Muscle layer of duodenum (tissue), 2 donors: ENCODE results near the gene RUNX1.

Source experiments
- H3K27ac ChIP-seq: one replicate; pipeline ENCODE4 v1.7.0; 2013; ENCODE audit warnings: mild to moderate bottlenecking, low read length
- H3K27me3 ChIP-seq: one replicate; pipeline ENCODE4 v1.7.0; 2013; ENCODE audit warnings: low read depth, mild to moderate bottlenecking, control low read depth, low read length
- H3K36me3 ChIP-seq, 2 donors: one replicate each; pipeline ENCODE4 v1.7.0; 2013; ENCODE audit warnings: low read length in 2 of 2, control low read depth in 1 of 2, mild to moderate bottlenecking in 1 of 2; ENCODE audit not compliant: insufficient read depth in 2 of 2, control insufficient read depth in 1 of 2
- H3K4me1 ChIP-seq, 2 donors: one replicate each; pipeline ENCODE4 v1.7.0; 2013; ENCODE audit warnings: low read length in 2 of 2, mild to moderate bottlenecking in 2 of 2, control low read depth in 1 of 2, moderate library complexity in 1 of 2; ENCODE audit not compliant: insufficient read depth in 2 of 2, control insufficient read depth in 1 of 2
- H3K4me3 ChIP-seq, 2 donors: one replicate each; pipeline ENCODE4 v1.7.0; 2013; ENCODE audit warnings: low read length in 2 of 2, low read depth in 1 of 2, mild to moderate bottlenecking in 1 of 2
- H3K9me3 ChIP-seq, 2 donors: one replicate each; pipeline ENCODE4 v1.7.0; 2013; ENCODE audit warnings: low read length in 2 of 2, control low read depth in 1 of 2, mild to moderate bottlenecking in 1 of 2; ENCODE audit not compliant: control insufficient read depth in 1 of 2
- donor health status: healthy.

RUNX1 gene

DNA sequence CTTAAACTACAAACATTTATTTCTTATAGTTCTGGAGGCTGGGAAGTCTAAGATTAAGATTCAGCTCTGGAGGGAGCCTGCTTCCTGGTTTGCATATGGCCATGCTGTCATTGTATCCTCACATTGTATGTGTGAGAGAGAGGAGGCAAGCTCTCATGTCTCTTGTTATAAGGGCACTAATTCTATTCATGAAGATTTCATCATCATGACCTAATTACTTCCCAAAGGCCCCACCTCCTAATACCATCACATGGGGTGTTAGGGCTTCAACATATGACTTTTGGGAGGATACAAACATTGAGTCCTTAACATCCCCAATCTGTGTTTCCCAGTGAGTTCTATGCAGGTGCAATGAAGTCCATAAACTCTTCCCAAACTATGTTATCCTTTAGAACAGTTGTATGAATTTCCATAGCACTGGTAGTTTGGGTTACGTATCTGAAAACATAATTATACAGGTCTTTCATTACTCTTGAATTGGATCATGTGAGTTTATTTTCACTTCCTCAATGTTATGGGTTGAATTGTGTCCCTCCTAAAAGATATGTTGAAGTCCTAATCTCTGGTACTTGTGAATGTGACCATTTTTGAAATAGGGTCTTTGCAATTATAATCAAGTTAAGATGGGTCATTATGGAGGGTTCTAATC, 124.2 kb downstream of the RUNX1 start:
- Histone ChIP-seq H3K4me1 (no peaks in the 10 kb centered on the region), H3K36me3 (no peaks in the 10 kb centered on the region)

GRCh38 chr21:34924194-34924593, 124.9 kb downstream of the RUNX1 start:
- H3K9me3 ChIP-seq = no peaks in the 10 kb centered on the region
- no peaks in the 10 kb centered on the region for H3K4me1 ChIP-seq
- H3K4me3 ChIP-seq = no peak overlapping the region
- H3K27ac ChIP-seq = no peak overlapping the region
- no peaks in the 10 kb centered on the region for H3K27me3 ChIP-seq
- no peaks in the 10 kb centered on the region for H3K36me3 ChIP-seq

More for the DNA sequence above, 124.2 kb downstream of the RUNX1 start:
- Histone ChIP-seq H3K4me3 (no peak overlapping the region), H3K27ac (no peak overlapping the region), H3K27me3 (no peaks in the 10 kb centered on the region), H3K9me3 (no peaks in the 10 kb centered on the region)

DNA sequence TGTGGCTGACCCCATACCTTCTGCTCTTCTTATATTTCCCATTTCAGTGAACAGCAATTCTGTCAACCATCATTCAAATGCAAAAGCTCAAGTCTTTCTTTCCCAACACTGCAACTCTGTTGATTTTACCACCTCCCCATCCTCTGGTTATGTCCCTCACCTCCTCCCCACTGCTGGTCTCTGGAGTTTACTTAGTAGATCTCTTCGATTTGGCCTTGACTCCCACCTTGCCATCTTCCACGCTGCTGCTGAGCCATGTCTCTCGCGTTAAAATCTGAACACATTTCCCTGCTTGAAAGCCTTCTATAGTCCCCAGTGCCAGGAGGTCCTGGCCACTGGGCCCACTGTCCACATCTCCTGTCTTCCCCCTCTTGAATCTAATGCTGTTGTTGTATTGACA, 125.5 kb downstream of the RUNX1 start:
- no peak overlapping the region for H3K27ac ChIP-seq
- H3K4me3 ChIP-seq = no peak overlapping the region
- H3K27me3 ChIP-seq = no peaks in the 10 kb centered on the region
- no peaks in the 10 kb centered on the region for H3K36me3 ChIP-seq
- no peaks in the 10 kb centered on the region for H3K4me1 ChIP-seq
- no peaks in the 10 kb centered on the region for H3K9me3 ChIP-seq

- no peaks in the 10 kb centered on the region for H3K27me3 ChIP-seq
- H3K4me1 ChIP-seq = no peaks in the 10 kb centered on the region
- no peaks in the 10 kb centered on the region for H3K9me3 ChIP-seq
- no peak overlapping the region for H3K27ac ChIP-seq
- no peaks in the 10 kb centered on the region for H3K36me3 ChIP-seq
- H3K4me3 ChIP-seq = no peak overlapping the region
Observed at GRCh38 chr21:34923202-34923601, 125.9 kb downstream of the RUNX1 start.

DNA sequence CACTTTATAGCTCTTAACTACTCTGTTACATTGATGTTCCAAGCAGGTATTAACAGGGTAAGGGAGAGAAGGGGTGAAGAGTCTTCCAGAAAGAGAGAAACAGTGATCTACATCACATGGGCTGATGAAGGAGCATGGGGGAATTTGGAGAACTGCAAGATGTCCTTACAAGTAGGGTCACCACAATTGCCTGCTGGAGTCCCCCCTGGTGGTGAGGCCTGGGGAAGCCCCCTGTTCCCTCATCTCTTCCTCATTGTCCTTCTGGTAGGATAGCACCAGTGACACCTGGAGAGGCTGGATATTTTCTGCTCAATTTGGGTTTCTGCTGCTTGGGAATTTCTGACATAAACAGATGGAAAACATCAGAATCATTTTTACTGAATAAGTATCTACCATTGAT, 126.6 kb downstream of the RUNX1 start:
- H3K27ac ChIP-seq = no peak overlapping the region
- H3K4me3 ChIP-seq = no peak overlapping the region
- H3K4me1 ChIP-seq = no peaks in the 10 kb centered on the region
- no peaks in the 10 kb centered on the region for H3K27me3 ChIP-seq
- H3K36me3 ChIP-seq = no peaks in the 10 kb centered on the region
- no peaks in the 10 kb centered on the region for H3K9me3 ChIP-seq

- Histone ChIP-seq H3K4me3 (no peak overlapping the region), H3K27ac (no peak overlapping the region), H3K4me1 (no peaks in the 10 kb centered on the region), H3K27me3 (no peaks in the 10 kb centered on the region), H3K9me3 (no peaks in the 10 kb centered on the region), H3K36me3 (no peaks in the 10 kb centered on the region)
Observed at GRCh38 chr21:34921151-34921550, 128.0 kb downstream of the RUNX1 start.

DNA sequence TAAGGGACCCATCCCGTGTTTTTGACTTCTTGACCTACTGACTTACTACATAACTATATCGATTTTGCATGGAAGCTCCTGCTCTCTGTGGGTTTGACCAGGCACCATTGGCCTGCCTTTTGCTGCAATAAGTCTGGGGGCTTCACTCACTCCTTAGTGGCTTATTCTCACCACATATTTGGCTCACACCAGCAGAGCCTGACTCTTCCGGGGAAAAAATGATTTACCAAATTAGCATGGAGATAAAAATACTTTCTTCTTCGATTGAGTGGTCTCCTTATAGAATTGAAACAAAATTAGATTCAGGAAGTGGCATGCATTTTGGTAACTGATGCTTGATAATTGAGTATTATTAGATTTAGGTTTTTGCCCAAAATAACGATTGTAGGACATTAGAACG, 129.7 kb downstream of the RUNX1 start:
- H3K27me3 ChIP-seq = no peaks in the 10 kb centered on the region
- H3K36me3 ChIP-seq = no peaks in the 10 kb centered on the region
- H3K9me3 ChIP-seq = no peaks in the 10 kb centered on the region
- no peaks in the 10 kb centered on the region for H3K4me1 ChIP-seq
- no peak overlapping the region for H3K4me3 ChIP-seq
- no peak overlapping the region for H3K27ac ChIP-seq

DNA sequence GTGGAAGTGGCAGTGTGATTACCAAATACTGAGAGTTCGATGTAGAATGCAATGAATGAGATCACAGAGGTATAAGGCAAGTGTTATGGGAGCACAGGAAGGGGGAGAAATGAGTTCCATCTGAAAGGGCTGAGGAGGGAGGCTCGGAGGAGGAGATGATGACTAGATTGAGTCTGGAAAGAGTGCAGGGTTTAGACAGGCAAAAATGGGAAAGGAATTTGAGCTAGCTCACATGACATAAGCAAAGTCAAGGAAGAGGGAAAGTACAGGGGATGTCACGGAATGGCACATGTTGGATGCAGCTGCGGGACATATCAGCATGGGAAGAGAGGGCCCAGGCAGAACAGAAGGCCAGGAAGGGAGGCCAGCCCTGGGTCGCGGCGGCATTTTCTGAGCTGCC, 132.7 kb downstream of the RUNX1 start:
- Histone ChIP-seq H3K27ac (no peak overlapping the region), H3K9me3 (no peaks in the 10 kb centered on the region)

GRCh38 chr21:34915364-34915841, 133.7 kb downstream of the RUNX1 start:
- Histone ChIP-seq H3K4me1 (no peaks in the 10 kb centered on the region), H3K9me3 (no peaks in the 10 kb centered on the region), H3K27ac (no peak overlapping the region), H3K36me3 (no peaks in the 10 kb centered on the region), H3K4me3 (no peak overlapping the region), H3K27me3 (no peaks in the 10 kb centered on the region)

More for the DNA sequence above, 132.7 kb downstream of the RUNX1 start:
- H3K4me3 ChIP-seq = no peak overlapping the region
- no peaks in the 10 kb centered on the region for H3K36me3 ChIP-seq
- no peaks in the 10 kb centered on the region for H3K4me1 ChIP-seq
- no peaks in the 10 kb centered on the region for H3K27me3 ChIP-seq

GRCh38 chr21:34914239-34914638, 134.9 kb downstream of the RUNX1 start:
- H3K4me1 ChIP-seq = peaks cover 0 to 3% of the 10 kb centered on the region in 2 donors
- no peak overlapping the region for H3K27ac ChIP-seq
- H3K4me3 ChIP-seq = no peak overlapping the region
- no peaks in the 10 kb centered on the region for H3K27me3 ChIP-seq
- H3K9me3 ChIP-seq = no peaks in the 10 kb centered on the region
- no peaks in the 10 kb centered on the region for H3K36me3 ChIP-seq

- Histone ChIP-seq H3K27ac (no peak overlapping the region), H3K4me1 (peaks cover 0 to 3% of the 10 kb centered on the region in 2 donors), H3K9me3 (no peaks in the 10 kb centered on the region), H3K4me3 (no peak overlapping the region), H3K36me3 (no peaks in the 10 kb centered on the region), H3K27me3 (no peaks in the 10 kb centered on the region)
Observed at GRCh38 chr21:34913811-34914210, 135.3 kb downstream of the RUNX1 start.
